Right renal cortex interstitium (tissue), 3 donors: ENCODE results near the gene IFT74. TPM values are rescaled to one million over a fixed set of nuclear protein-coding genes. Genes with fewer than 3 reads are reported as not detected.
A peak's percentile ranks its signal among the peaks of the same experiment; 100 is the strongest.

ENCODE experiments used
- DNase-seq, 3 donors: peaks; one replicate each; pipeline ENCODE4 v3.0.0-alpha.2; 2013; ENCODE audit warnings: low read depth in 3 of 3, low spot score in 2 of 3
- polyA plus RNA-seq, 3 donors: library from polyadenylated mRNA; unstranded; fragments of 120-200 nt; gene quantifications; one replicate each; pipeline ENCODE4 v1.2.1, GENCODE V29; 2013; ENCODE audit not compliant: insufficient read length in 3 of 3

Gene IFT74
- polyA plus RNA-seq, 3 donors = 41.9 to 50.6 (median 48.6) TPM

DNA sequence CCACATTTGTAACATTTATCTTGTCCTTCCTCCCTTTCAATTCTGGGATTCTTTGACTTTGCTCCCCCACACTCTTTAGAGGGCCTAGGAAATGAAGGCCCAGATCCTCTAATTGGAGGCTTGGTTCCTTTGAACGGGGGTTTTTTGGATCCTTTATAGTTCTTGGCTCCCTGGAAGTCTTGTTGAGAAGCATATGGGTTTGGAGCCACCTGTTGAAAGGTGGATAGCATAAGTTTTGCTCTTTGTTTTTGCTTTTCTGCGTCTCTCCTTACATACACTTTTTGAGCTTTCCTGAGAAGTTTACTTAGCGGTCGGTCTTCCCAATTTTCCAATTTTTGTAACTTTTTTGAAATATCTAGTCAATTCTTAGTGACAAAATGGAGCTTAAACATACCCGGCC is 17.8 kb downstream of the IFT74 start:
- DNase-seq = no peak

DNA sequence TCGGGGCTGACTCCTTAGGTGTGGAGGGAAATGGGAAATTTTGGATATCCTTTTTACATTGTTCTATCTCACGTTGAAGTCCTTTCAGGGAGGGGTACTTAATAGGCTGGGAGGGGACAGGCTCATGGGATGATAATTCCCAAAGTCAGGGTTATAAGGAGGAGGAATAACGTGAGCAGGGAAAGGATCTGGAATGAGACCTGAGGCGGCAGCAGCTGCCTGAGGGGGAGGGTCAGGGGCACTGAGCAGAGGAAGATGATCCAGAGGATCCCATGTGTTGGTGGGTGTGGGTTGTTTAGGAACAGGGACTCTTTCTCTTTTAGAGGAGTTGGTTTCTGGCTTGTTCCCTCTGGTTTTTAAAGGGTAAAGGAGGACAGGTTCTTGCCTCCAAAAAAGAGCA is 18.7 kb downstream of the IFT74 start:
- DNase-seq = no peak

DNA sequence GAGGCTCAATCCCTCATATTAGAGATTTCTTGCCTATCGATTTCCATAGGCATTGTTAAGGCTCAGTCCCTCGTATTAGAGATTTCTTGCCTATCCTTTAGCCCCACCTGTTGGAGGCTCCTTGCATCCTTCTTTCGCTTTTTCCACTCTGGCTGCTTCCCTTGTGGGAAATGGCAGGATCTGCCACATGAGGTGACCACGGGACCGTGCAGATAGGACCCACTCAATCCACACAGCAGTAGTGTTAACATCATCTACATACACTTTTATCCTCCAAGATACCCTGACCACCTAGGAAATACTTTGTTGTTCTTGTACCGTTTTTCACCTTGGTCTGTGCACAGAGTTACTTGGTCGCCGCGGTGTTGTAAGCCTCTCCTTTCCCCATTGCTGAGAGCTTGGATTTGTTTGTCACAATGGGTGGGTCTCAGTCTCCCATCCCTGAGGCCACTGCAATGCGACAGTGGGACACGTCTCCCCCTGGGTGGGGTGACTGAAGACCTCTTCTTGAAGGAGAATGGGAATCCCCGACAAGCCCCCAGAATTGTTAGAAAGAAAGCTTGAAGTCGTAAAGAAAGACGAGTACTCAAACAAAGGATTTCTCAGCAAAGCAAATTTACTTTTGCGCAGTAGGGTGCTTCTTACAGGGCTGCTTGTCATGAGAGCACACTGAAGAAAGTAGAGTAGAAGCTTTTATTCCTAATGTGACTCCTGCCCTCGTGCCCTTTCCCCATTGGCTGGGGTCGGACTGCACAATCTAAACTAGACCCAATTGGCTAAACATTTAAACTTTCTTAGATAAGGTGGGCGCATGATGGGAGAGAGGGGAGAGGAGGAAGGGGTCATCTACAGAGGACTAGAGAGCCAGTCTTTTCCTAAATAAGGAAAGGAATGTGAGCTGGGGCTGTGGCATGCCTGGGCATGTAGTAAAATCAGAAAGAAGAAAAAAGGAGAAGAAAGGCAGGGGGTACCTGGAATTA is 19.8 kb downstream of the IFT74 start:
- no peak for DNase-seq

DNA sequence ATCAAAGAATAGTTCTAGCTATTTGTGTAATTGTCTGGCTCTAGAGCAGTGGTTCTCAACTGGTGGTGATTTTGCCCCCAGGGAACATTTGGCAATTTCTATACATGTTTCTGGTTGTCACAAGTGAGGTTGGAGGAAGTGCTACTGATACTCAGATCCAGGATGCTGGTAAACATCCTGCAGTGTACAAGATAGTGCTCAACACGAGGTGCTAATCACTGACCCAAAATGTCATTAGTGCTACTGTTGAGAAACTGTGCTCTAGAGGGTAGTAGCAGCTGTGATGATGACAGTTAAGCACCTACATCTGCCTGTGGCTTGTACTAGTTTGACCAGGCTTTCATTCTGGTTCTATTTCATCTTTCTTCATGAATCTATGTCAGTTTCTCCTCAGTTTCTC is 27.1 kb downstream of the IFT74 start:
- no peak for DNase-seq

DNA sequence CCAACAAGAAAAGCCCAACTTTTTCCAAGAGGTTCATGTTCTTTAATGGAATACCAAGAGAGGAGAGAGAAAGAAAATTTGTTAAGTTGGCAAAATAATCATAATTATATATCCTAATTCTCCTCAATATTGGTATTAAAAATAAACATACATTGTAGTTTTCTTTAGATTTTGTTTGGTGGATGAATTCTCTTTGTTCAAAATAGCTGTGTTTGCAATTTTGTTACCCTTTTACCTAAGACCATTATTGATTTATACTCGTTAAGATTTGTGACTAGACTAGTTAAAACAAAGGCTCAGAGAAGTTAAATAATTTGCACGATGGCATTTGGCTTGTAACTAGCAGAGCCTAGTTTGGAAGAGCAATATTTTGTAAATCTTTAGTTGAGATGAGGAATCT is 39.6 kb downstream of the IFT74 start:
- no peak for DNase-seq

DNA sequence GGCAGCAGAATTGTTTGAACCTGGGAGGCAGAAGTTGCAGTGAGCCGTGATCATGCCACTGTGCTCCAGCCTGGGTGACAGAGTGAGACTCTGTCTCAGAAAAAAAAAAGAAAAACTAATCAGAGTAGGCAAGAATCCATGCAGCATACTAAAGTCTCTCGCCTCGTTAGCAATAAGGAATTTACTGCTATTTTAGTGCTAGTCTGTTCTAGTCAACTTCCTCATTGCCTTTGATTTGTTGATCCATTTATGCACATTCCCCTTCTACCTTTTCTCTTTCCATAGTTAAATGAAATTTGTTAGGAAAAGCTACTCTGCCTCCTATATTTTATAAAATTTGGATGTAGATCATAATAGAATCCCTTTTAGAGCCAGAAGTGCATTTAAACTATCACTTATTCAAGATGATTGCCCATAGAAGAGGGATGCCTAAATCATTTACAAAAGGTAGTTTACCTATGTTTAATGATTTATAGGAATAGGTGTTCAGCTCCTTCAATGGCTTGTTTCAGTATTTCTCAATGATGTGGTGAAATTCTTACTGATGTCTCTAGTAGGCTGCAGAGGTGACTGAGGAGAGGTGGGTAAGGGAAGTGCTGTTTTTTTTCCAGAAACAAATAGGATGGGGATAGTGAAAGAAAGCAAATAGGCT is 47.3 kb downstream of the IFT74 start:
- peak; percentile 7 to 23 (median 23) for DNase-seq

DNA sequence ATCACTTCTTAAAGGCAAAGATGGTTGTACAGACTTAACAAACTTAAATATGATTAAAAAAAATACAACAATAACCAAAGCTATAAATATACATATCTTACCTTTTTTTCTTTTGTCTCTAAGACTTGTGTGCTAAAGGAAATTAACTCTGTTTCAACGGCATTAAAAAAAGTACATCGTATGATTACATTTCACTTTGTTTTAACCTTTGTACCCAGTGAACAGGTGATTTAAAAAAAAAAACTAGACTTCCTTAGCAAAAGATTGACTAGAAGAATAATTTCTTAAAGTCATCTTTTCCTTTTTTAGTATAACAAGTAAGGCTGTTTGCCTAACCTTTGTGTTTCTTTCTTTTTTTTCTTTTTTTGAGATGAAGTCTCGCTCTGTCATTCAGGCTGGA is 49.3 kb downstream of the IFT74 start, which contains the start of gene LRRC19:
TSS of gene LRRC19 (minus strand) at position 182 of the 400 bp plus-strand sequence. CDS start 5,978 bp downstream, outside the sequence.
- DNase-seq = no peak

DNA sequence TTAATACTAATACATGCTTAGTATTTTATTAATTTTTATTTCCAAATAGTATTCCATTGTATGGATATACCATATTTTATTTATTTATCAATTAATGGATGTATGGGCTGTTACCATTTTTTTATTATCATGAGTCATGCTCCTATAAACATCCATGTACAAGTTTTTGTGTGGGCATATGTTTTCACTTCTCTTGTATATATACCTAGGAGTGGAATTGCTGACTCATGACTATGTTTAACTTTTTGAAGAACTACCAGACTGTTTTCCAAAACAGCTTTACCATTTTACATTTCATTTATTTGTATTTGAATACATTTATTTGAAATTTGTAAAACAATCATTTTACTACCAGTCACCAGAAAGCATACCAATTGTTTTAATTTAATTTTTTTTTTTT is 63.4 kb downstream of the IFT74 start:
- no peak for DNase-seq

DNA sequence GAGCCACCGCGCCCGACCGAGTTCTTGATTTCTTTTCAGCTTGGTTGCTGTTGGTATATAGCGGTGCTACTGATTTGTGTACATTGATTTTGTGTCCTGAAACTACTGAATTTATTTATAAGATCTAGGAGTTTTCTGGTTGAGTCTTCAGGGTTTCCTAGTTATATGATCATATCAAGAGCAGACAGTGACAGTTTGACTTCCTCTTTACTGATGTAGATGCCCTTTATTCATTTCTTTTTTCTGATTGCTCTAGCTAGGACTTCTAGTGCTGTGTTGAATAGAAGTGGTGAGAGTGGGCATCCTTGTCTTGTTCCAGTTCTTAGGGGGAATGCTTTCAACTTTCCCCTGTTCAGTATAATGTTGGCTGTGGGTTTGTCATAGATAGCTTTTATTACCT is 66.7 kb downstream of the IFT74 start:
- no peak for DNase-seq

DNA sequence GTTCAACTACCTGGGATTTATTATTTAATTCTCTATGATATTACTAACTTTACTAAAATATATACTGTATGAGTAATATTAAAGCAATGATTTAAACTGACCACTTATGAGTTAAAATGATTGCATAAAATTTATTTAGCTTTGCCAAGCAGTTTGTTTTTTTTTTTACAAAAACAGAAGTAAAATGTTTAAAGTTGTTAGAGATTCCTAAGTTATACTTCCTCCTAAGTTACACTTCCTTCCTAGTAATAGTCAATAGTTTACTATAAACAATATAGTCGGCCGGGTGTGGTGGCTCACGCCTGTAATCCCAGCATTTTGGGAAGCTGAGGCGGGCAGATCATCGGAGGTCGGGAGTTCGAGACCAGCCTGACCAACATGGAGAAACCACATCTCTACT is 73.0 kb downstream of the IFT74 start:
- DNase-seq = no peak

DNA sequence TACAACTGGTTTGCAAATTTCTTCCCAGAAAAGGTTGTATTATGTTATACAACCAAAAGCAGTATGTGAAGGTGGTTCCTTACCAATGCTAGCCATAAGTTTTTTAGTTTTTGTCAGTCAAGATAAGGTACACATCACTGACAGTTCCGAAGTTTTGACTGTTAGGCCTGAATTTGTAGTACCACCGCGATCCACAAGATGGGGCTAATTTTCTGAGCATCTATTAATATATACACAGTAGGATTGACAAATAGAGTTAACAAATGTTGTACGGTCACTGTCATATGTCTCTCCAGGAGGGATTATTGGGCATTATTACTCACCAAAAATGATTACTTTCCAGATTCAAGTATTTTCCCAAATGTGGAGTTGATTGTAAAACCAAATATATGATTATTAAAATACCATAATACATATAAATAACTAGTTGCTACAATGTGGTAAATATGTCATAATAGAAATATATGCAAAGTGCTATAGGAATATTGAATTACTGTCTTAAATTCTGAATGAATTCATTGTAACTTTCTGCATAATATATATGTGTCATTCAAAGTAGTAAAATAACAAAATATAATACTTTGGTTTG is 77.7 kb downstream of the IFT74 start:
- peak; percentile 19 to 33 (median 23) for DNase-seq

DNA sequence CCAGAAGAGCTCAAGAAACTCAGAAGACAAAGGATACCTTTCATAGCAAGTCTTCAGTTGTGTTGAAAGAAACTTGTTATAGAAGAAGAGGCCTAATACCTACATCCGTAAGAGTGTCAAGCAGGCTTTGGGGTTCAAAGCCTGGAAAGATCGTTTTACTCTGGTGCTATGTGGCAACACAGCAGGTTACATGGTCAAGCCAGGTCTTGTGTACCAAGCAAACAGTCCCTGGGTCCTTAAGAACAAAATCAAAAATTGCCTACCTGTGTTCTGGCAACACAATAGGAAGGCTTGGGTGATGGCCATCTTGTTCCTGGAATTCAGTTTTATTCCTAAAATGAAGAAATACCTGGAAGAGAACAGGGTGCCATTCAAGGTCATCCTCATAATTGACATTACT is 81.3 kb downstream of the IFT74 start:
- no peak for DNase-seq

DNA sequence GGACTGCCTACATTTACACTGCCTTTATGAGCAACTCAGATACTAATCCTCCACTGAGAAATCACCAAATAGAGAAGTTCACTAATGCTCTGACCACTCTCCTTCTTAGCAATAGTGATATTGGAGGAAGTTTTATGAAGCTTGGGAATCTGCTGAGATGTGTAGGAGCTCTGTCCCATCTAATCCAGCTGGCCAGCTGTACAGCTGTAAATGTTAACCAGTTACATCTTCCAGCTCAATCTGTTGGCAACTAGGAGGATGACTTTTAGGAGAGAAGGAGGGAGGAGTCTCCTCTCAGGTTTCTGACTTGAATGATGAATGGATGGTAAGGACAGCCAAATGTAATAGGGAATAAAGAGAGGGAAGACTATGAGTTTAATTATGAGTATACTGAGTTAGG is 85.5 kb downstream of the IFT74 start:
- DNase-seq = no peak

DNA sequence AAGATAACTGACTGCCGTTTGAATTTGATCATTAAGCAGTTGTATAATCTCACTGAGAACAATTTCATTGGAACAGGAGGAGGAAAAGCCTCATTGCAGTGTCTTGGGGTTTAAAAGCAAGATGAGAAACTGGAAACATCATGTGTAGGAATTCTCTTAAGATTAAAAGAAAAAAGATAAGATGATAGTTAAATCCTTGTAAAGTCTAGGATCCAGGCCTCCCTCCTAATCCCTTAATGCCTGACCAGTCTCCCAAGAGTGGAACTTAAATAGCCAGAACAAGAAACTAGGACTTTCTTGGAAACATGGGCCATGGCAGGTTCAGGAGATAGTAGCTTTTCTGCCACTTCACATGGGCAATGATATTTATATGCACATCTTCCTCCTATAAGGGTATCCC is 86.3 kb downstream of the IFT74 start:
- DNase-seq = no peak

DNA sequence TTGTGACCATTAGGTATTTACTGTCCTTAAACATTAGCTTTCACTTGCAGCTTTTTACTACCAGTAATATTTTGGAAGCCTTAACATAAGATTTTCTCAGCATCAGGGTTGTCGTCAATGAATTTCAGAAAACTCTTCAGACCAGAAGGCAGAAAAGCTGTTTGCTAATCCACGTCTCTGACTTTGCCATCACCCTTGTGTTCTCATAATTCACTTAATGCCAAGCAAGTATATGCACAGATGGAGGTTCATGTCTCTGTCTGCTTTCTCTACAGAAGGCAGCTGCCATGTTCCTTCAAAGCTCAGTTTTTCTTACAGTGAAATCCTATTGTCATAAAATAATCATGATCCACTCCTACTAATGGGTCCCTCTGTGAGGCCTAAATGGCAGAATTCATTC is 87.0 kb downstream of the IFT74 start:
- DNase-seq = no peak

DNA sequence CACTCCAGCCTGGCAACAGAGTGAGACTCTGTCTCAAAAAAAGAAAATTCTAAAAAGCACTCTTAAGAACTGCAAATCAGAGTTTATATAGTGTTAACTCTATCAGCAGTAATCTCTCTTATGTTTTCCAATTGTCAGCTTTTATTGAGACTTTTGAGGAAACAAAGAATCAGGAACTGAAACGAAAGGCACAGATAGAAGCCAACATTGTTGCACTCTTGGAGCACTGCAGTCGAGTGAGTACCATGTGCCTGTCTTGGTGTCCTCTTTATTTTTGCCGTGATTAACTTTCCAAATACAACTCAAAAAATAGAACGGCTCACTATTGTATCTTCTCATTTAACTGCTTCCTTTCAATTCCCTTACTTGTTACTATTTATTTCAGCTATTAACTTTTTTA is 90.9 kb downstream of the IFT74 start:
- DNase-seq = no peak

DNA sequence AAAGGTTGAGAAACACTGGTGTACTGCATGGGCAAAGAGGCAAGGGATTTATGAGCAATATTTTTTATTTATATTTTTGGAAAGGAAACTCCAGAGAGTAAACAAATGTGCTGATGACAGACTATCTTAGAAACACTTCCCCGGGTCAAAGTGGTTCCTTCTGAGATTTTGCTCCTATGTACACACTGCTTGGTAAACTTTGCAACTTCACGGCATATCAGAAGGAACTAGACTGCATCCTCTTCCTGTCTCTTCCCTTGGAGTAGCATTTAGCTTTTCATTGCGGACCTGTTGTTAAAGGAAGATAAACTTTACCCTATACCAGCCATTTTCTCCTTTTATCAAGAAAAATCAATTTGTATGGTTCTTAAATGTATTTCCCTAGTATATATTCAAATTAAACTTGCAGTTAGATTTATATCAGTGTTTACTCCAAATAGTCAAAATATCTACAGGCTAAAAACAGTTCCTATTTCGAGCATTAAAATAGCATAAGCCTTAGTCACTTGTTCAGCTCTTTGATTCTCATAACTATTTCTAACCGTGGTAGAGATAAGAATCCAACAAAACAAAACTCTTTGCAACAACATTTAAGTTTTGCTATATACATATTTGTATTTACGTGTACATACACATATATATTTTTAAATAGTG is 97.3 kb downstream of the IFT74 start:
- no peak for DNase-seq

DNA sequence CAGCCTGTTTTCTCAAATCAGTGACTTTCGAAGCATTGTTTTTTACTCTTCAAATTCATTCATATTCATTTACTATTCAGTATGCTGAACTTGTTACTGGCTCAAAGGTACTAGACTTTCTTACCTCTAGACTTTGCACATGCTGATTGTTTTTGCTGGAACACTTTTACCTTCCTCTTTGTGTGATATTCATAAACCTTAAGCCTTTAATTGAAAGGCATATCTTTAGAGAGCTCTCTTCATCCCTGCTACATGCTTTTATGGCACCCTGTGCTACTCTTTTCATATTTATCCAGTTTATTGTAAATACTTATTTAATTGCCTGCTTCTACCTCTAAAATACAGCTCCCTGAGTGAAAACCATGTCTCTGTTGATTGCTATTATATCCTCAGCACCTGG is 97.9 kb downstream of the IFT74 start:
- no peak for DNase-seq

DNA sequence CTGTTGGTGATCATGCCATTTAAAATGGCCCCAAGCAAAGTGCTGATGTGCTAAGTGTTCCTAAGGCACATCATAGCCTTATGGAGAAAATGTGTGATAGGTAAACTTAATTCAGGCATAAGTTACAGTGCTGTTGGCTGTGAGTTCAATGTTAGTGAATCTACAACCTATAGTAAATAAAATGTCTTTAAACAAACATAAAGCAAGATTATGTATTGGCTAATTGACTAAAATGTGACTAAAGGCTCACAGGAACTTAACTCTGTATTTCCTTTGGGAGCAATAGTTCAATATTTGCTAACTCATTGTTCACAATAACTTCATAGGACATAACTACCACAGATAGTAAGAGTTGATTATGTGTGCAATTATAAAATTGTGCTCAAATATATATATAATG is 98.6 kb downstream of the IFT74 start:
- DNase-seq = no peak

DNA sequence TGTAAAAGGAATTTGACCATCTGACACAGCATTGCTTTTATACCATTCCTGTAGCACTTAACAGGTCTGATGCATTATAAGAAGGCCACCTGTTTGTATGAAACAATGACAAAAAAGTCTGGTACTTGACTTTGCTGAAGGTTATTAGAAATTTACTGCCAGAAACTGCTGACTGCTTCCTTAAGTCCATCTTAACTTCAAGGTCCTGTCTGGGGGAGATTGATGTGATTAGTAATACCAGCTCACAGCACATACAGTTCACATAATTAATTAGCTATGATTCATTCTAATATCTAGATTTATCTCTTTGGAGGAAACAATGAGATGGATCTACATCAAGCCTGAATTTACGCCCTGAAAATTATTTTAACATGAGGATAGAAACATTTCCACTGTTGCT is 103.2 kb downstream of the IFT74 start:
- no peak for DNase-seq

DNA sequence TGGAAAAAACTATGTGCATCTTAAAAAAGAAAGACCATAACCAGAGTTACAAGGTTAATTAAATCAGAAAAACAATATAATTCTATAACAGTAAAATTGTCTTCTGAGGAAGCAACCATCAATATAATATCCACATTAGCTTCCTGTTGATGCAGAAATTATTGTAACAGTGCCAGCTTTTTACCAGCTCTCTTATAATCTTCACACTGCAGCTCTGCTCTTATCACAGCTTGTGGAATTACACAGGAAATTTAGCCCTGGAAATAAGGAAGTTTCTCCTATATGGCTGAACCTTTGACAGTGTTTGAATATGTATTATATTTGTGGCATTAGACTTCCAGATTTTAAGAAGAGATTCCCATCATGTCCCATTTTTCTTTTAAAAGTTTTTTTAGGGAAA is 103.7 kb downstream of the IFT74 start:
- DNase-seq = no peak
